Thyroid gland (tissue), 4 donors: ENCODE results near the gene CXCR6.

Source experiments
- POLR2A ChIP-seq, 2 donors: fragments of 450-650 bp; IDR thresholded peaks; one replicate each; pipeline ENCODE4 v1.6.1; 2017; ENCODE audit warnings: antibody characterized with exemption in 2 of 2, mild to moderate bottlenecking in 2 of 2, moderate library complexity in 1 of 2
- TF ChIP-seq, protein P1 (sequence below), 6 experiments: fragments of 200-600 bp in 3 of 6; fragments of 450-650 bp in 3 of 6; sonication (generic) in 3 of 6; IDR thresholded peaks; one replicate each; pipeline ENCODE4 v1.5.1; 2016 to 2019; ENCODE audit warnings: antibody characterized with exemption in 6 of 6, mild to moderate bottlenecking in 2 of 6, inconsistent platforms in 1 of 6, moderate library complexity in 1 of 6

- TF ChIP-seq, protein P1, sequence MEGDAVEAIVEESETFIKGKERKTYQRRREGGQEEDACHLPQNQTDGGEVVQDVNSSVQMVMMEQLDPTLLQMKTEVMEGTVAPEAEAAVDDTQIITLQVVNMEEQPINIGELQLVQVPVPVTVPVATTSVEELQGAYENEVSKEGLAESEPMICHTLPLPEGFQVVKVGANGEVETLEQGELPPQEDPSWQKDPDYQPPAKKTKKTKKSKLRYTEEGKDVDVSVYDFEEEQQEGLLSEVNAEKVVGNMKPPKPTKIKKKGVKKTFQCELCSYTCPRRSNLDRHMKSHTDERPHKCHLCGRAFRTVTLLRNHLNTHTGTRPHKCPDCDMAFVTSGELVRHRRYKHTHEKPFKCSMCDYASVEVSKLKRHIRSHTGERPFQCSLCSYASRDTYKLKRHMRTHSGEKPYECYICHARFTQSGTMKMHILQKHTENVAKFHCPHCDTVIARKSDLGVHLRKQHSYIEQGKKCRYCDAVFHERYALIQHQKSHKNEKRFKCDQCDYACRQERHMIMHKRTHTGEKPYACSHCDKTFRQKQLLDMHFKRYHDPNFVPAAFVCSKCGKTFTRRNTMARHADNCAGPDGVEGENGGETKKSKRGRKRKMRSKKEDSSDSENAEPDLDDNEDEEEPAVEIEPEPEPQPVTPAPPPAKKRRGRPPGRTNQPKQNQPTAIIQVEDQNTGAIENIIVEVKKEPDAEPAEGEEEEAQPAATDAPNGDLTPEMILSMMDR (IDR thresholded peaks at IDR 0.05) = no peak
- no peak for TF ChIP-seq POLR2A (IDR thresholded peaks at IDR 0.05)
These were observed 48.1 kb downstream of the CXCR6 start for GRCh38 chr3:45991341-45991740.
